ENCODE data around the gene PRR15L. TPM values are rescaled to one million over a fixed set of nuclear protein-coding genes. Genes with fewer than 3 reads are reported as not detected.

Gene PRR15L
- total and polyA plus RNA-seq, 2 of the 8 experiments (the other 6 are each of a cell fraction or from before 2014, with no cell fraction given) = 0.26 to 1.1 TPM

GRCh38 chr17:47970725-47971499 is 13.2 kb upstream of the PRR15L start, which contains the start of gene CDK5RAP3 (continued):
- TF ChIP-seq EP300 (IDR thresholded peaks at IDR 0.05; ENCODE audit: borderline replicate concordance in 1 of 2, low read depth in 2 of 2, low read length in 2 of 2) = peak in 1 of 2 experiments; percentile 17; a peak in 1 of 3 replicates
- peak; percentile 85; the same call in 1 of the 2 replicates for TF ChIP-seq SP4 (IDR thresholded peaks at IDR 0.05; ENCODE audit: low read length)
- peak; percentile 85 for TF ChIP-seq PHF8 (conservative IDR thresholded peaks at IDR 0.05; ENCODE audit: low read depth, low read length)
- no peak for TF ChIP-seq BCL11A (IDR thresholded peaks at IDR 0.05; ENCODE audit: low read depth in 2 of 2, low read length in 2 of 2)
- no peak for TF ChIP-seq RXRA (IDR thresholded peaks at IDR 0.05; ENCODE audit: insufficient read depth, low read depth, low read length)
- no peak for TF ChIP-seq HDAC6 (IDR thresholded peaks at IDR 0.05; ENCODE audit: low read depth, low read length)
- peak; percentile 36; the same call in 1 of the 2 replicates for TF ChIP-seq YY1 (IDR thresholded peaks at IDR 0.05; ENCODE audit: low read depth, low read length)
- no peak for TF ChIP-seq SUZ12 (IDR thresholded peaks at IDR 0.05; ENCODE audit: low read length)
- peak; percentile 22 for TF ChIP-seq TAF7 (optimal IDR thresholded peaks at IDR 0.05; ENCODE audit: borderline replicate concordance, low read depth, low read length)
- no peak for TF ChIP-seq BRCA1 (IDR thresholded peaks at IDR 0.05; ENCODE audit: low read depth, low read length)
- TF ChIP-seq CBX8 (IDR thresholded peaks at IDR 0.05; ENCODE audit: borderline replicate concordance, low read depth, low read length) = no peak
- TF ChIP-seq RAD21 (IDR thresholded peaks at IDR 0.05 in 1 of 2, conservative IDR thresholded peaks at IDR 0.05 in 1 of 2; ENCODE audit: low read depth in 2 of 2, low read length in 2 of 2) = peak; percentile 68 to 75; a peak in 3 of 4 replicates
- peak; percentile 96 for TF ChIP-seq KDM4A (IDR thresholded peaks at IDR 0.05; ENCODE audit: low read depth, low read length, severe bottlenecking)
- no peak for TF ChIP-seq JUN (IDR thresholded peaks at IDR 0.05; ENCODE audit: low read depth, low read length)
- no peak for TF ChIP-seq NRF1 (IDR thresholded peaks at IDR 0.05; ENCODE audit: low read depth, low read length)
- peak; percentile 100 for TF ChIP-seq E2F6 (IDR thresholded peaks at IDR 0.05)
- TF ChIP-seq POLR2A (IDR thresholded peaks at IDR 0.05; ENCODE audit: control extremely low read depth in 1 of 2, low read depth in 2 of 2, low read length in 2 of 2) = peak; percentile 66 to 91
- TF ChIP-seq NANOG (IDR thresholded peaks at IDR 0.05; ENCODE audit: insufficient read depth, low read depth, low read length, poor library complexity, severe bottlenecking) = peak; percentile 23
- TF ChIP-seq SAP30 (IDR thresholded peaks at IDR 0.05; ENCODE audit: insufficient read depth, insufficient replicate concordance, low read length) = no peak
- TF ChIP-seq RFX5 (IDR thresholded peaks at IDR 0.05; ENCODE audit: borderline replicate concordance, low read depth, low read length) = no peak
- TF ChIP-seq CREB1 (IDR thresholded peaks at IDR 0.05) = peak; percentile 90
- peak; percentile 82; the same call in 1 of the 2 replicates for TF ChIP-seq TAF1 (IDR thresholded peaks at IDR 0.05; ENCODE audit: low read depth, low read length)
- TF ChIP-seq SRF (IDR thresholded peaks at IDR 0.05; ENCODE audit: low read depth, low read length) = 0 out of 2 replicates have a peak, but pooled peaks have one; percentile 9

All from H1 (cell line).